ENCODE data around the gene ALAS1.

- TF ChIP-seq CTCF (IDR thresholded peaks at IDR 0.05; ENCODE audit: low read depth, low read length) = no peak
- TF ChIP-seq MYC (IDR thresholded peaks at IDR 0.05; ENCODE audit: low read depth, low read length) = no peak
- TF ChIP-seq POLR2A (IDR thresholded peaks at IDR 0.05; ENCODE audit: extremely low read depth, insufficient read length) = no peak
- no peak for TF ChIP-seq MAX (IDR thresholded peaks at IDR 0.05; ENCODE audit: low read depth, low read length)
Observed at GRCh38 chr3:52226229-52226817, 28.4 kb downstream of the ALAS1 start.
